Activated CD8-positive, alpha-beta memory T cell treated with anti-CD3 and anti-CD28 coated beads, Interleukin-2, amount 50 U/mL, for 1 hour (primary cell): ENCODE results near the gene SLC43A1.

Experiments
- DNase-seq: peaks from one replicate; pipeline ENCODE4 v3.0.0-alpha.2; 2020; ENCODE audit errors: extremely low read depth

Gene SLC43A1

GRCh38 chr11:57479021-57479663 lies 36.4 kb downstream of the SLC43A1 start:
- no peak for DNase-seq

- DNase-seq: no peak
These were observed 37.9 kb downstream of the SLC43A1 start for GRCh38 chr11:57477507-57478189.

GRCh38 chr11:57476757-57477506 lies 38.6 kb downstream of the SLC43A1 start:
- DNase-seq: no peak

- DNase-seq: no peak
These were observed 39.3 kb downstream of the SLC43A1 start for GRCh38 chr11:57476047-57476756.

- no peak for DNase-seq
These were observed 39.8 kb downstream of the SLC43A1 start for GRCh38 chr11:57475671-57476046.

GRCh38 chr11:57475191-57475590 lies 40.3 kb downstream of the SLC43A1 start:
- no peak for DNase-seq

- DNase-seq: no peak
These were observed 40.7 kb downstream of the SLC43A1 start for GRCh38 chr11:57474803-57475115.

GRCh38 chr11:57474017-57474802 lies 41.3 kb downstream of the SLC43A1 start:
- no peak for DNase-seq

- DNase-seq: no peak
These were observed 42.1 kb downstream of the SLC43A1 start for GRCh38 chr11:57473285-57473841.

GRCh38 chr11:57471496-57471895 lies 44.0 kb downstream of the SLC43A1 start:
- DNase-seq: no peak

GRCh38 chr11:57469268-57469667 lies 46.2 kb downstream of the SLC43A1 start:
- DNase-seq: no peak

- no peak for DNase-seq
These were observed 47.2 kb downstream of the SLC43A1 start for GRCh38 chr11:57468276-57468675.

GRCh38 chr11:57467508-57468157 lies 47.9 kb downstream of the SLC43A1 start:
- no peak for DNase-seq

GRCh38 chr11:57466680-57467079 lies 48.8 kb downstream of the SLC43A1 start:
- no peak for DNase-seq

GRCh38 chr11:57464539-57465181 lies 50.8 kb downstream of the SLC43A1 start:
- DNase-seq: no peak

GRCh38 chr11:57463671-57464538 lies 51.6 kb downstream of the SLC43A1 start:
- DNase-seq: no peak

GRCh38 chr11:57462597-57462996 lies 52.9 kb downstream of the SLC43A1 start:
- no peak for DNase-seq

- no peak for DNase-seq
These were observed 53.5 kb downstream of the SLC43A1 start for GRCh38 chr11:57461841-57462489.
